ENCODE measurements around the gene TAF9. TPM values are rescaled to one million over a fixed set of nuclear protein-coding genes. Genes with fewer than 3 reads are reported as not detected.

The TAF9 gene
- 10 to 100 TPM; 38.3 to 53.8 (median 46.6) TPM for total RNA-seq
- 54.4 TPM for total RNA-seq (2013)

GRCh38 chr5:69369340-69370121 is at the start of gene TAF9, which contains the start of the genes AK6 and RAD17:
Gene TAF9 (minus strand): TSS chr5:69369520. CDS start chr5:69365737, 3,783 bp downstream.
Gene AK6 (minus strand): TSS chr5:69369520. CDS start chr5:69369490, 30 bp downstream.
Gene RAD17 (plus strand): TSS chr5:69369818. CDS start chr5:69372209, 2,391 bp downstream.
- H3K27ac Mint-ChIP-seq: peak within 1 kb of the TSS; percentile 95 to 96
- peak; percentile 90 to 96 for DNase-seq
- H3K4me3 ChIP-seq (ENCODE audit: low read length): peak within 1 kb of the TSS; percentile 97
- under 1% methylated on average over 66 of the region's 66 CpGs for WGBS (ENCODE audit: insufficient coverage)
- TF ChIP-seq CTCF (IDR thresholded peaks at IDR 0.05): no peak
- H3K4me3 Mint-ChIP-seq: peak within 1 kb of the TSS; percentile 93
- H3K9me3 Mint-ChIP-seq: no peaks in the 10 kb centered on the region
- intact Hi-C loops (cut with micrococcal nuclease): loop anchor here (2.0 kb wide), 3 partner anchors 37 to 203 kb away; partner anchors contain the start of genes CCDC125, CCNB1 and CDK7
- H3K9me3 ChIP-seq (ENCODE audit: control insufficient read depth, insufficient read depth, low read length): no peaks in the 10 kb centered on the region
- peaks cover 8% of the 10 kb centered on the region for H3K36me3 Mint-ChIP-seq
- peak within 1 kb of the TSS; percentile 98 for H3K27ac ChIP-seq (ENCODE audit: low read length)
- H3K27me3 Mint-ChIP-seq (ENCODE audit: low read depth in 2 of 2): no peaks in the 10 kb centered on the region
- peak; percentile 91 to 98 (median 91) for ATAC-seq
- no peaks in the 10 kb centered on the region for H3K27me3 ChIP-seq (ENCODE audit: control insufficient read depth, insufficient read depth, low read length)
- peaks cover 20% of the 10 kb centered on the region for H3K4me1 ChIP-seq (ENCODE audit: control insufficient read depth, insufficient read depth, low read length)
- peaks cover 19% of the 10 kb centered on the region for H3K36me3 ChIP-seq (ENCODE audit: control insufficient read depth, insufficient read depth, low read length)
- H3K4me1 Mint-ChIP-seq: peaks cover 27% of the 10 kb centered on the region in 2 donors

GRCh38 chr5:69418554-69418953 is 49.2 kb upstream of the TAF9 start:
- H3K36me3 Mint-ChIP-seq: no peaks in the 10 kb centered on the region
- Histone ChIP-seq H3K4me1 (ENCODE audit: control insufficient read depth, insufficient read depth, low read length) (peaks cover 8% of the 10 kb centered on the region), H3K9me3 (ENCODE audit: control insufficient read depth, insufficient read depth, low read length) (no peaks in the 10 kb centered on the region), H3K27me3 (ENCODE audit: control insufficient read depth, insufficient read depth, low read length) (peaks cover 5% of the 10 kb centered on the region), H3K36me3 (ENCODE audit: control insufficient read depth, insufficient read depth, low read length) (no peaks in the 10 kb centered on the region), H3K4me3 (ENCODE audit: low read length) (no peak overlapping the region), H3K27ac (ENCODE audit: low read length) (no peak overlapping the region)
- no peak overlapping the region for H3K27ac Mint-ChIP-seq
- ATAC-seq: no peak
- WGBS (ENCODE audit: insufficient coverage): no CpG with 5 or more reads among the region's 3 CpGs
- no peak for DNase-seq
- TF ChIP-seq CTCF (IDR thresholded peaks at IDR 0.05): no peak
- H3K4me1 Mint-ChIP-seq: peaks cover 0 to 9% of the 10 kb centered on the region in 2 donors
- intact Hi-C loops (cut with micrococcal nuclease): no loop called here
- H3K27me3 Mint-ChIP-seq (ENCODE audit: low read depth in 2 of 2): no peaks in the 10 kb centered on the region
- H3K9me3 Mint-ChIP-seq: no peaks in the 10 kb centered on the region
- no peak overlapping the region for H3K4me3 Mint-ChIP-seq

GRCh38 chr5:69416699-69417098 is 47.4 kb upstream of the TAF9 start:
- peaks cover 8% of the 10 kb centered on the region for H3K4me1 ChIP-seq (ENCODE audit: control insufficient read depth, insufficient read depth, low read length)
- Mint-ChIP-seq H3K27ac (no peak overlapping the region), H3K4me1 (peaks cover 0 to 9% of the 10 kb centered on the region in 2 donors), H3K9me3 (no peaks in the 10 kb centered on the region), H3K4me3 (no peak overlapping the region), H3K27me3 (ENCODE audit: low read depth in 2 of 2) (no peaks in the 10 kb centered on the region), H3K36me3 (no peaks in the 10 kb centered on the region)
- ATAC-seq: no peak
- H3K27ac ChIP-seq (ENCODE audit: low read length): no peak overlapping the region
- no peak for TF ChIP-seq CTCF (IDR thresholded peaks at IDR 0.05)
- peaks cover under 1% of the 10 kb centered on the region for H3K36me3 ChIP-seq (ENCODE audit: control insufficient read depth, insufficient read depth, low read length)
- DNase-seq: no peak
- intact Hi-C loops (cut with micrococcal nuclease): no loop called here
- no peak overlapping the region for H3K4me3 ChIP-seq (ENCODE audit: low read length)
- H3K27me3 ChIP-seq (ENCODE audit: control insufficient read depth, insufficient read depth, low read length): peaks cover 5% of the 10 kb centered on the region
- H3K9me3 ChIP-seq (ENCODE audit: control insufficient read depth, insufficient read depth, low read length): no peaks in the 10 kb centered on the region
